CD14-positive monocyte (primary cell): Measurements from ENCODE around the gene IGFN1. TPM values are rescaled to one million over a fixed set of nuclear protein-coding genes. Genes with fewer than 3 reads are reported as not detected.

Experiments
- DNase-seq, 3 donors: peaks; one replicate each; pipeline ENCODE4 v3.0.0-alpha.2; 2011 to 2022
- H2AFZ ChIP-seq: 2 replicates; pipeline ENCODE4 v1.6.0; 2012; ENCODE audit warnings: mild to moderate bottlenecking, low read depth, low read length, inconsistent platforms; ENCODE audit not compliant: insufficient read depth, poor library complexity, severe bottlenecking
- H3K27ac ChIP-seq, 2 donors: 1 replicate in 1 of 2; 2 replicates in 1 of 2; pipeline ENCODE4 v1.5.1; 2012 to 2013; ENCODE audit warnings: low read length in 2 of 2, control low read depth in 1 of 2, inconsistent platforms in 1 of 2, low read depth in 1 of 2, mild to moderate bottlenecking in 1 of 2
- H3K27me3 ChIP-seq, 2 donors: one replicate each; pipeline versions ENCODE4 v1.6.0 to v1.6.1; 2011 to 2013; ENCODE audit warnings: low read length in 2 of 2; ENCODE audit not compliant: control insufficient read depth in 2 of 2, insufficient read depth in 2 of 2
- H3K36me3 ChIP-seq, 2 donors: replicated peaks in 1 of 2; 1 replicate in 1 of 2; 2 replicates in 1 of 2; pipeline versions ENCODE4 v1.5.1 to v1.6.1; 2012 to 2013; ENCODE audit warnings: low read length in 2 of 2, control low read depth in 1 of 2, inconsistent platforms in 1 of 2, mild to moderate bottlenecking in 1 of 2; ENCODE audit not compliant: insufficient read depth in 2 of 2, control insufficient read depth in 1 of 2
- H3K4me1 ChIP-seq, 2 donors: 1 replicate in 1 of 2; 2 replicates in 1 of 2; pipeline versions ENCODE4 v1.5.1 to v1.6.1; 2012 to 2013; ENCODE audit warnings: low read length in 2 of 2, control low read depth in 1 of 2, inconsistent platforms in 1 of 2, mild to moderate bottlenecking in 1 of 2, moderate library complexity in 1 of 2; ENCODE audit not compliant: insufficient read depth in 2 of 2, control insufficient read depth in 1 of 2
- H3K4me2 ChIP-seq: replicated peaks from 2 replicates; pipeline ENCODE3; 2012; ENCODE audit warnings: low read length, moderate library complexity, mild to moderate bottlenecking; ENCODE audit not compliant: poor library complexity, severe bottlenecking; ENCODE audit errors: extremely low read depth
- H3K4me3 ChIP-seq, 3 experiments: fragments of 200-600 bp in 1 of 3; sonication (generic) in 1 of 3; replicated peaks in 1 of 3; 1 replicate in 2 of 3; 2 replicates in 1 of 3; pipeline ENCODE4 v1.5.1; 2011 to 2013; ENCODE audit warnings: low read length in 3 of 3, mild to moderate bottlenecking in 3 of 3, control low read depth in 2 of 3, low read depth in 2 of 3, inconsistent platforms in 1 of 3, moderate library complexity in 1 of 3
- H3K79me2 ChIP-seq: 2 replicates; pipeline ENCODE4 v1.6.0; 2012; ENCODE audit warnings: mild to moderate bottlenecking, control low read depth, inconsistent platforms, low read length, moderate library complexity; ENCODE audit not compliant: insufficient read depth
- H3K9ac ChIP-seq: 2 replicates; pipeline ENCODE4 v1.6.0; 2017; ENCODE audit warnings: low read length, mild to moderate bottlenecking; ENCODE audit not compliant: insufficient read depth, poor library complexity, severe bottlenecking
- H3K9me3 ChIP-seq, 2 donors: replicated peaks in 1 of 2; 1 replicate in 1 of 2; 2 replicates in 1 of 2; pipeline versions ENCODE4 v1.5.1 to v1.6.1; 2012 to 2013; ENCODE audit warnings: low read length in 2 of 2, control low read depth in 1 of 2; ENCODE audit not compliant: control insufficient read depth in 1 of 2, insufficient read depth in 1 of 2
- H4K20me1 ChIP-seq: 2 replicates; pipeline ENCODE4 v1.6.0; 2012; ENCODE audit warnings: mild to moderate bottlenecking, low read length, control low read depth, moderate library complexity; ENCODE audit not compliant: insufficient read depth
- H3K27ac Mint-ChIP-seq, 7 donors: one replicate each; pipeline ENCODE4 v1.8.0; 2020; ENCODE audit warnings: mild to moderate bottlenecking in 7 of 7, mixed read lengths in 7 of 7, moderate library complexity in 6 of 7, inconsistent platforms in 2 of 7
- H3K27me3 Mint-ChIP-seq, 3 donors: one replicate each; pipeline ENCODE4 v1.8.0; 2021 to 2022; ENCODE audit warnings: low read depth in 3 of 3, mild to moderate bottlenecking in 3 of 3, mixed read lengths in 3 of 3, moderate library complexity in 3 of 3, inconsistent platforms in 1 of 3
- H3K36me3 Mint-ChIP-seq, 2 donors: one replicate each; pipeline ENCODE4 v1.8.0; 2020; ENCODE audit warnings: mixed read lengths in 2 of 2, inconsistent platforms in 1 of 2, mild to moderate bottlenecking in 1 of 2
- H3K4me1 Mint-ChIP-seq: one replicate; pipeline ENCODE4 v1.8.0; 2020; ENCODE audit warnings: mild to moderate bottlenecking, mixed read lengths
- H3K4me3 Mint-ChIP-seq, 2 donors: one replicate each; pipeline ENCODE4 v1.8.0; 2020; ENCODE audit warnings: mild to moderate bottlenecking in 2 of 2, mixed read lengths in 2 of 2, moderate library complexity in 1 of 2
- H3K9me3 Mint-ChIP-seq, 7 donors: one replicate each; pipeline ENCODE4 v1.8.0; 2020 to 2022; ENCODE audit warnings: mixed read lengths in 7 of 7, mild to moderate bottlenecking in 6 of 7, moderate library complexity in 6 of 7, inconsistent platforms in 2 of 7
- CTCF ChIP-seq: fragments of 200-600 bp; IDR thresholded peaks from one replicate; pipeline ENCODE4 v1.8.0; 2022; ENCODE audit warnings: antibody characterized with exemption, mild to moderate bottlenecking
- WGBS: methylation state at CpG from one replicate; pipeline ENCODE4 v1.1.5; 2013; ENCODE audit warnings: missing lambda C conversion rate; ENCODE audit not compliant: insufficient coverage; 5-methylcytosine and 5-hydroxymethylcytosine counted together
- intact Hi-C, 2 donors: fragments of 100-400 bp; cut with micrococcal nuclease; formaldehyde crosslinking; loops; one replicate each; pipeline versions ENCODE4 v1.15.0 to v1.15.1; 2023
- polyA plus RNA-seq, 3 donors: library from polyadenylated mRNA; depleted of rRNA in 1 of 3; unstranded in 2 of 3; stranded (reverse) in 1 of 3; fragments of 300-500 nt in 2 of 3; fragments of >200 nt in 1 of 3; fragmentation: Illumina TruSeq in 2 of 3; gene quantifications; 1 replicate in 2 of 3; 2 replicates in 1 of 3; pipeline ENCODE4 v1.2.3, GENCODE V29; 2012 to 2021

Gene IGFN1
- polyA plus RNA-seq, 3 donors: not detected

- Mint-ChIP-seq H3K9me3 (no peaks in the 10 kb centered on the region), H3K4me3 (no peak overlapping the region), H3K36me3 (no peaks in the 10 kb centered on the region), H3K27me3 (peaks cover 0 to 1% (median 1%) of the 10 kb centered on the region in 3 donors), H3K4me1 (no peaks in the 10 kb centered on the region), H3K27ac (no peak overlapping the region)
- TF ChIP-seq CTCF: no peak
- no peak for DNase-seq
- WGBS: 100% methylated on average over 1 of the region's 3 CpGs
- Histone ChIP-seq H3K9ac (no peak overlapping the region), H3K9me3 (no peaks in the 10 kb centered on the region), H3K4me2 (no peak overlapping the region), H2AFZ (no peak overlapping the region), H4K20me1 (no peaks in the 10 kb centered on the region), H3K4me3 (no peak overlapping the region), H3K27me3 (no peaks in the 10 kb centered on the region), H3K36me3 (no peaks in the 10 kb centered on the region), H3K79me2 (no peaks in the 10 kb centered on the region), H3K4me1 (no peaks in the 10 kb centered on the region), H3K27ac (no peak overlapping the region)
- intact Hi-C loops: no loop called here
Measured at GRCh38 chr1:201198598-201198997, 8.0 kb downstream of the IGFN1 start.

- Histone ChIP-seq H4K20me1 (no peaks in the 10 kb centered on the region), H3K9me3 (no peaks in the 10 kb centered on the region), H3K4me1 (no peaks in the 10 kb centered on the region), H3K4me2 (no peak overlapping the region), H3K9ac (no peak overlapping the region), H3K79me2 (no peaks in the 10 kb centered on the region), H3K27ac (no peak overlapping the region), H3K36me3 (no peaks in the 10 kb centered on the region), H3K27me3 (no peaks in the 10 kb centered on the region), H3K4me3 (no peak overlapping the region), H2AFZ (no peak overlapping the region)
- H3K27ac Mint-ChIP-seq: no peak overlapping the region
- H3K4me3 Mint-ChIP-seq: no peak overlapping the region
- peaks cover 0 to 2% (median 0%) of the 10 kb centered on the region in 7 donors for H3K9me3 Mint-ChIP-seq
- H3K4me1 Mint-ChIP-seq: no peaks in the 10 kb centered on the region
- peaks cover 9 to 19% (median 14%) of the 10 kb centered on the region in 3 donors for H3K27me3 Mint-ChIP-seq
- intact Hi-C loops: no loop called here
- WGBS: 83% methylated on average over 4 of the region's 13 CpGs
- no peaks in the 10 kb centered on the region for H3K36me3 Mint-ChIP-seq
- no peak for TF ChIP-seq CTCF
- no peak for DNase-seq
Measured at GRCh38 chr1:201205036-201205435, 14.4 kb downstream of the IGFN1 start.
